ENCODE data around the gene SLC25A21.

Gene SLC25A21

DNA sequence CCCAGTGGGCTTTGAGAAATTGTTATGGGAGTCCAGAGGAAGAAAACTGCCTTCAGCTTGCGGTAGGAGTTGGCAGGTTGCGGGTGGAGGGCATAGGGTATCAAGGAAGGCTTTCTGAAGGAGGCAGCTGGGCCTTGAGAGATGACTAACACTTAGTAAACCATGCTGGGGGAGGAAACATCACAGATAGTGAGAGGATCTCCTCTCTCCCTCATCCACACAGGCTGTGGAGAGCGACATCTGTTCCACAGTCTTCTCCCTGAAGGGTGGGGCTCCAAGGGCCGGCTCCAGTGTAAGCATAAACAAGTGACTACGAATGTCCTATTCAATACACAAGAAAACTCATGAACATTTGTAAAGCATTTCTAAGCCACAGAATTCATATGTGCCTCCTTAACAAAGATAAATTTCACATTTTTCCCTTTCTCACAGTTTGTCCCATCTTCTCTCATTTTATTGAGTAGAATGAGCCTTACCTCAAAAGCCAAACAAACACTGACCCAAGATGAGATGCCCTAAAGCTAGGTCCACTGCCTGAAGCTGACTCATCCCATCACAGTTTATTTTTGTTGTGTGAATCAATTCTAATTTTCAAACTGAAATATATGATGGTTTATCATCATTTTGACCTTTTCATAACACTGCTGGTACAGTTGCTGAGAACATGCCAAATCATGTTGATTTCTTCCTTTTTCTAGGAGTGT is 227.9 kb downstream of the SLC25A21 start:
- Histone ChIP-seq H3K36me3 (ENCODE audit: control insufficient read depth in 2 of 2, insufficient read depth in 2 of 2, low read length in 2 of 2) (no peaks in the 10 kb centered on the region), H3K27ac (ENCODE audit: low read length) (no peak overlapping the region), H3K4me1 (ENCODE audit: control insufficient read depth, insufficient read depth, low read length) (no peaks in the 10 kb centered on the region), H3K9me3 (ENCODE audit: control insufficient read depth in 2 of 2, low read length in 2 of 2) (no peaks in the 10 kb centered on the region), H3K27me3 (ENCODE audit: control insufficient read depth in 1 of 2, insufficient read depth in 2 of 2, low read length in 2 of 2) (no peaks in the 10 kb centered on the region), H3K4me3 (ENCODE audit: low read length in 2 of 2) (no peak overlapping the region), H3K9ac (ENCODE audit: low read length in 2 of 2) (no peak overlapping the region)

- Histone ChIP-seq H3K27me3 (ENCODE audit: control insufficient read depth in 1 of 2, insufficient read depth in 2 of 2, low read length in 2 of 2) (no peaks in the 10 kb centered on the region), H3K4me1 (ENCODE audit: control insufficient read depth, insufficient read depth, low read length) (no peaks in the 10 kb centered on the region), H3K27ac (ENCODE audit: low read length) (no peak overlapping the region), H3K36me3 (ENCODE audit: control insufficient read depth in 2 of 2, insufficient read depth in 2 of 2, low read length in 2 of 2) (no peaks in the 10 kb centered on the region), H3K9ac (ENCODE audit: low read length in 2 of 2) (no peak overlapping the region), H3K9me3 (ENCODE audit: control insufficient read depth in 2 of 2, low read length in 2 of 2) (no peaks in the 10 kb centered on the region), H3K4me3 (ENCODE audit: low read length in 2 of 2) (no peak overlapping the region)
Observed at GRCh38 chr14:36942522-36943245, 229.7 kb downstream of the SLC25A21 start.

GRCh38 chr14:36941783-36942521 is 230.5 kb downstream of the SLC25A21 start:
- H3K9me3 ChIP-seq (ENCODE audit: control insufficient read depth in 2 of 2, low read length in 2 of 2) = no peaks in the 10 kb centered on the region
- no peaks in the 10 kb centered on the region for H3K4me1 ChIP-seq (ENCODE audit: control insufficient read depth, insufficient read depth, low read length)
- no peak overlapping the region for H3K4me3 ChIP-seq (ENCODE audit: low read length in 2 of 2)
- no peak overlapping the region for H3K9ac ChIP-seq (ENCODE audit: low read length in 2 of 2)
- H3K27ac ChIP-seq (ENCODE audit: low read length) = no peak overlapping the region
- H3K27me3 ChIP-seq (ENCODE audit: control insufficient read depth in 1 of 2, insufficient read depth in 2 of 2, low read length in 2 of 2) = no peaks in the 10 kb centered on the region
- no peaks in the 10 kb centered on the region for H3K36me3 ChIP-seq (ENCODE audit: control insufficient read depth in 2 of 2, insufficient read depth in 2 of 2, low read length in 2 of 2)

DNA sequence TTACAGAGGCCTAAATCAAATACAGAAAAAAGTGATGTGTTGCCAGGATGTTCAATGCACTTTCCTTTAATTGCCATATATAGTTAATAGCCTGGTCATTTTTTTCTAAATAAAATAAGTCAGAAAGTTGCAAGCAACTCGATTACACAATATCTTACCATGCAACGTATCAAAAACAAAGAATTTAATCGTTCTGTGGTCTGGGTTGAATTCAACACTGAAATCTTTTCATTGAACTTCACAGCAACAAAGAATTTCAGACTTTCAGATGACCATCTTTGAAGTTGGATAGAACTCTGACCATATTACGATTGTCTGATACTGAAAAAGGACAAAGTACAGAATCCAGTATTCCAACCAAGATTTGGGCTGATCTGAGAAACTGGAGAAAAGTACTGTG is 231.9 kb downstream of the SLC25A21 start:
- H3K4me1 ChIP-seq (ENCODE audit: control insufficient read depth, insufficient read depth, low read length) = no peaks in the 10 kb centered on the region
- H3K27me3 ChIP-seq (ENCODE audit: control insufficient read depth in 1 of 2, insufficient read depth in 2 of 2, low read length in 2 of 2) = no peaks in the 10 kb centered on the region
- no peak overlapping the region for H3K9ac ChIP-seq (ENCODE audit: low read length in 2 of 2)
- H3K27ac ChIP-seq (ENCODE audit: low read length) = no peak overlapping the region
- no peaks in the 10 kb centered on the region for H3K9me3 ChIP-seq (ENCODE audit: control insufficient read depth in 2 of 2, low read length in 2 of 2)
- H3K36me3 ChIP-seq (ENCODE audit: control insufficient read depth in 2 of 2, insufficient read depth in 2 of 2, low read length in 2 of 2) = no peaks in the 10 kb centered on the region
- H3K4me3 ChIP-seq (ENCODE audit: low read length in 2 of 2) = no peak overlapping the region

DNA sequence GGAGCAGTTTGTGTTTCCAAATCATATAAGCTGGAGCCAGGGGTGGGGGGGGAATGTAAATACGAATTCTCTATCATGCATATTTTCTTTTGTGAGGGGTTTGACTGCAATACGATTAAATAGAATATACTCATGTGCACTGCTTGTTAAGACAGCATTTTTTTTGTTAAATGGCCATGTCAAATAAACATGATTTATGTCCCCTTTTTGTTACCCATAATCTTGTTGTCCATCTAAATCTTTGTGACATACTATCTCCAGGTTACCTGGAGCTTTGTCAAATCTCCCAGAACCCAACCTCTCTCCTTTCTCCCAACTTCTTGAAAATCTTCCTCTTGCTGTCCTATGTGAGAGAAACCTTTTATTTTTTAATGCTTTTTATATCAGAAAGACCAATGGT is 233.1 kb downstream of the SLC25A21 start:
- H3K36me3 ChIP-seq (ENCODE audit: control insufficient read depth in 2 of 2, insufficient read depth in 2 of 2, low read length in 2 of 2) = no peaks in the 10 kb centered on the region
- H3K4me3 ChIP-seq (ENCODE audit: low read length in 2 of 2) = no peak overlapping the region
- H3K9me3 ChIP-seq (ENCODE audit: control insufficient read depth in 2 of 2, low read length in 2 of 2) = no peaks in the 10 kb centered on the region
- no peaks in the 10 kb centered on the region for H3K4me1 ChIP-seq (ENCODE audit: control insufficient read depth, insufficient read depth, low read length)
- no peaks in the 10 kb centered on the region for H3K27me3 ChIP-seq (ENCODE audit: control insufficient read depth in 1 of 2, insufficient read depth in 2 of 2, low read length in 2 of 2)
- no peak overlapping the region for H3K27ac ChIP-seq (ENCODE audit: low read length)
- no peak overlapping the region for H3K9ac ChIP-seq (ENCODE audit: low read length in 2 of 2)

- Histone ChIP-seq H3K9me3 (ENCODE audit: control insufficient read depth in 2 of 2, low read length in 2 of 2) (no peaks in the 10 kb centered on the region), H3K4me1 (ENCODE audit: control insufficient read depth, insufficient read depth, low read length) (no peaks in the 10 kb centered on the region), H3K27ac (ENCODE audit: low read length) (no peak overlapping the region), H3K27me3 (ENCODE audit: control insufficient read depth in 1 of 2, insufficient read depth in 2 of 2, low read length in 2 of 2) (no peaks in the 10 kb centered on the region), H3K36me3 (ENCODE audit: control insufficient read depth in 2 of 2, insufficient read depth in 2 of 2, low read length in 2 of 2) (no peaks in the 10 kb centered on the region), H3K9ac (ENCODE audit: low read length in 2 of 2) (no peak overlapping the region), H3K4me3 (ENCODE audit: low read length in 2 of 2) (no peak overlapping the region)
Observed at GRCh38 chr14:36938678-36939077, 233.7 kb downstream of the SLC25A21 start.

DNA sequence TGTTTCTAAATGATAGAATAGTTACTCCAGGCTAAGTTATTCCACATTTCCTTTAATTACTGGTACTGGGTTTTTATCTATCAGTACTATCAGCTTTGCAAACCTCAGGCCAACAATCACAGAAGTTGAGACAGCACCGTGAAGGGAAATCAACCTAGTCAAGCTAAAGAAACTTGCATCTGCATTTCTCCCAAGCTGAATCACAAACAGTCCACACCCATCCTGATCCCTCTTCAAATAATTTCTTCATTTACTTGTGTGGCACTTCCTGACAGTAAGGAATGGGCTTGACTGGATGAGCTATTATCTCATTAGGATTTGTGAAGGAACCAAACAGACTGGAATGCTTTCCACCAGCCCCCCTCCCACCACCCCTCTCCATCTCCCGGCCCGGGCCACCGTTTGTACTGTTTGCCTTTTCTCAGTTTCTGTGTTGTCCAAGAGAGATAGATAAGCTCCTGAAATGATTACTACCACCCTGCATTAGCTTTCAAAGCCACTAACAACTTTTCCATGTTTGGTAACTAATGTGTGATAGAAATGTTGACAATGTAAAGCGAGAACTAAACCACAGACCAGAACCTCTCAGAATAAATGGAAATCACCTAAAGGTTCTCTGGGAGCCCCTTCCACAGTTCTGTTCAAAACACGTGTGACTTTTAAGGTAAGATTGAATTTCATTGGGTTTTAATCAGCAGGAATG is 236.3 kb downstream of the SLC25A21 start:
- Histone ChIP-seq H3K9me3 (ENCODE audit: control insufficient read depth in 2 of 2, low read length in 2 of 2) (no peaks in the 10 kb centered on the region), H3K27me3 (ENCODE audit: control insufficient read depth in 1 of 2, insufficient read depth in 2 of 2, low read length in 2 of 2) (no peaks in the 10 kb centered on the region), H3K27ac (ENCODE audit: low read length) (no peak overlapping the region), H3K36me3 (ENCODE audit: control insufficient read depth in 2 of 2, insufficient read depth in 2 of 2, low read length in 2 of 2) (no peaks in the 10 kb centered on the region), H3K4me3 (ENCODE audit: low read length in 2 of 2) (no peak overlapping the region), H3K4me1 (ENCODE audit: control insufficient read depth, insufficient read depth, low read length) (no peaks in the 10 kb centered on the region), H3K9ac (ENCODE audit: low read length in 2 of 2) (no peak overlapping the region)

DNA sequence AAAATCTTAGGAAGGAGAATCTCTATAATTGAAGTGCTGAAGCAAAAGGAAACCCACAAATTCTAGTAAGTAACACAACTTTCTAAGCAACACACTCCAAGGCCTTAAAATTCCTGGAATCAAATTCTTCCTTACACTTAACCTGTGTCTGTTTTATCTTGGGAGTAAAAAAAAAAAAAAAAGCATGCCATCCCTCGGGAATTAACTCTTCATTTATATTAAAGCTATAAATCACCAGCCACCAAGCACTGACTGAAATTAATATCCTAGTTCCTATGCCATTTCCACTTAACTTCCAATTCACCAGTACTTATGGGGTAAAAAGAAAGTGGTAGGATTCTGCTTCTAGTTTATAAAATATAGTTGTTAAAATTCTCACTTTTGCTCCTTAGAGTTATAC is 238.1 kb downstream of the SLC25A21 start:
- Histone ChIP-seq H3K4me1 (ENCODE audit: control insufficient read depth, insufficient read depth, low read length) (no peaks in the 10 kb centered on the region), H3K9ac (ENCODE audit: low read length in 2 of 2) (no peak overlapping the region), H3K27ac (ENCODE audit: low read length) (no peak overlapping the region), H3K9me3 (ENCODE audit: control insufficient read depth in 2 of 2, low read length in 2 of 2) (no peaks in the 10 kb centered on the region), H3K27me3 (ENCODE audit: control insufficient read depth in 1 of 2, insufficient read depth in 2 of 2, low read length in 2 of 2) (no peaks in the 10 kb centered on the region), H3K36me3 (ENCODE audit: control insufficient read depth in 2 of 2, insufficient read depth in 2 of 2, low read length in 2 of 2) (no peaks in the 10 kb centered on the region), H3K4me3 (ENCODE audit: low read length in 2 of 2) (no peak overlapping the region)

DNA sequence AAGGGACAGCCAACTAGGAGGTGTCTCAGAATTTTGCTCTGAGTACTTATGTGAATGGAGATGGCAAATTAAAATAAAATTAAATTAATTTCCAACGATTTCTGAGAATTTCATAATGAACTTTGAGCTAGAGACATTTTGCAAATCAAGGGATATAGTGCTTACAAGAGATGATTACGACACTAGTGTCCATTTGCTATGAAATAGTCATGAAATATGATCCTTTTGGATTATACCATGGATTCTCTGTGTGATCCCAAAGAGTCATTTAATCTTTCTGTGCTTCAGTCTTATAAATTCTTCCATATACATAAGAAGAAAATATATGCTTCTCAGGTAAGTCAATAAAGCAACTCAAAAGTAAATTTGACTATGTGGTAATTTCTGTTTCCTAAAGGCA is 240.6 kb downstream of the SLC25A21 start:
- H3K27ac ChIP-seq (ENCODE audit: low read length) = no peak overlapping the region
- no peaks in the 10 kb centered on the region for H3K27me3 ChIP-seq (ENCODE audit: control insufficient read depth in 1 of 2, insufficient read depth in 2 of 2, low read length in 2 of 2)
- H3K9ac ChIP-seq (ENCODE audit: low read length in 2 of 2) = no peak overlapping the region
- H3K4me1 ChIP-seq (ENCODE audit: control insufficient read depth, insufficient read depth, low read length) = no peaks in the 10 kb centered on the region
- no peak overlapping the region for H3K4me3 ChIP-seq (ENCODE audit: low read length in 2 of 2)
- H3K9me3 ChIP-seq (ENCODE audit: control insufficient read depth in 2 of 2, low read length in 2 of 2) = no peaks in the 10 kb centered on the region
- no peaks in the 10 kb centered on the region for H3K36me3 ChIP-seq (ENCODE audit: control insufficient read depth in 2 of 2, insufficient read depth in 2 of 2, low read length in 2 of 2)

GRCh38 chr14:36928432-36928831 is 244.0 kb downstream of the SLC25A21 start:
- Histone ChIP-seq H3K4me3 (ENCODE audit: low read length in 2 of 2) (no peak overlapping the region), H3K27me3 (ENCODE audit: control insufficient read depth in 1 of 2, insufficient read depth in 2 of 2, low read length in 2 of 2) (no peaks in the 10 kb centered on the region), H3K4me1 (ENCODE audit: control insufficient read depth, insufficient read depth, low read length) (no peaks in the 10 kb centered on the region), H3K27ac (ENCODE audit: low read length) (no peak overlapping the region), H3K9ac (ENCODE audit: low read length in 2 of 2) (no peak overlapping the region), H3K9me3 (ENCODE audit: control insufficient read depth in 2 of 2, low read length in 2 of 2) (no peaks in the 10 kb centered on the region), H3K36me3 (ENCODE audit: control insufficient read depth in 2 of 2, insufficient read depth in 2 of 2, low read length in 2 of 2) (no peaks in the 10 kb centered on the region)

All from stomach smooth muscle (tissue), 2 donors.